ENCODE measurements around the gene DSTN.

DNA sequence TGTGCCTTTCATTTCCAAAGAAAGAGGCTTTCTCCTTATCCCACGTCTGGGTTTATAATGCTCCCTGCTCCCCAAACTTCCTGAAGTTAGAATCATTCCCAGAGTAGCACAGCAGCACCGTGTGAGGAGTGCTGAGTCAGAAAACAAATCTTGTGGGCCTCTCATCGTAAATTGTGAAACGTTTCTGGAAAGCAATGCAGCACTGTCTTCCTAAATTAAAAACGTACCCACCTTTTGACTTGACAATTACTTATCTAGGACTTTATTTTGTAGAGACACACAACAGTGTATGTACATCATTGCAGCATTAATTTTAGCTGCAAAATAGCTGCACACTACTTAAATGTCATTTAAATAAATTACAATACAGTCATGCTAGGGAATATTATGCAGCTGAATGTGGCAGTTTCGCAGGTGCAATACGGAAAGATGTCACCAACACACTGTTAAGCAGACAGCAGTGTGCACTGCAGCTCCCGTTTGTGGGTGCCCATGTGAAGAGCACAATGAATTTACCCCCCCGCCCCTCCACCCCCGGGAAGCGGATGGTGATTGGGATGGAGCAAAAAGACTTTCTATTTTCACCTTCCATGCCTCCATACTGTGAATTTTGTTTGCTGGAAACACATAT, 81.4 kb downstream of the DSTN start:
- TF ChIP-seq, protein P1, sequence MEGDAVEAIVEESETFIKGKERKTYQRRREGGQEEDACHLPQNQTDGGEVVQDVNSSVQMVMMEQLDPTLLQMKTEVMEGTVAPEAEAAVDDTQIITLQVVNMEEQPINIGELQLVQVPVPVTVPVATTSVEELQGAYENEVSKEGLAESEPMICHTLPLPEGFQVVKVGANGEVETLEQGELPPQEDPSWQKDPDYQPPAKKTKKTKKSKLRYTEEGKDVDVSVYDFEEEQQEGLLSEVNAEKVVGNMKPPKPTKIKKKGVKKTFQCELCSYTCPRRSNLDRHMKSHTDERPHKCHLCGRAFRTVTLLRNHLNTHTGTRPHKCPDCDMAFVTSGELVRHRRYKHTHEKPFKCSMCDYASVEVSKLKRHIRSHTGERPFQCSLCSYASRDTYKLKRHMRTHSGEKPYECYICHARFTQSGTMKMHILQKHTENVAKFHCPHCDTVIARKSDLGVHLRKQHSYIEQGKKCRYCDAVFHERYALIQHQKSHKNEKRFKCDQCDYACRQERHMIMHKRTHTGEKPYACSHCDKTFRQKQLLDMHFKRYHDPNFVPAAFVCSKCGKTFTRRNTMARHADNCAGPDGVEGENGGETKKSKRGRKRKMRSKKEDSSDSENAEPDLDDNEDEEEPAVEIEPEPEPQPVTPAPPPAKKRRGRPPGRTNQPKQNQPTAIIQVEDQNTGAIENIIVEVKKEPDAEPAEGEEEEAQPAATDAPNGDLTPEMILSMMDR (IDR thresholded peaks at IDR 0.05 in 2 of 3, conservative IDR thresholded peaks at IDR 0.05 in 1 of 3; ENCODE audit: borderline replicate concordance in 1 of 3, insufficient read depth in 1 of 3, low read depth in 2 of 3, low read length in 2 of 3): no peak
- no peak for TF ChIP-seq CBX3 (IDR thresholded peaks at IDR 0.05; ENCODE audit: low read depth)
- TF ChIP-seq EZH2phosphoT487 (IDR thresholded peaks at IDR 0.05; ENCODE audit: borderline replicate concordance): no peak
- no peak for TF ChIP-seq TCF7L2 (IDR thresholded peaks at IDR 0.05; ENCODE audit: borderline replicate concordance, extremely low read depth, insufficient read depth, insufficient read length)
- no peak for TF ChIP-seq CEBPB (IDR thresholded peaks at IDR 0.05; ENCODE audit: low read depth)
- no peak for TF ChIP-seq POLR2A (IDR thresholded peaks at IDR 0.05; ENCODE audit: borderline replicate concordance, extremely low read depth, insufficient read depth, insufficient read length)
- TF ChIP-seq EZH2 (IDR thresholded peaks at IDR 0.05): no peak
- TF ChIP-seq EGR1 (IDR thresholded peaks at IDR 0.05; ENCODE audit: low read depth): no peak
- no peak for TF ChIP-seq ZNF274 (IDR thresholded peaks at IDR 0.05; ENCODE audit: low read depth, low read length)
- TF ChIP-seq FOSL1 (IDR thresholded peaks at IDR 0.05; ENCODE audit: low read depth): no peak
- no peak for TF ChIP-seq REST (IDR thresholded peaks at IDR 0.05; ENCODE audit: low read depth)
